Gastroesophageal sphincter (tissue), 3 donors: ENCODE results near the gene GRIK1.

Source experiments
- EP300 ChIP-seq: sonication (generic); formaldehyde crosslinking; IDR thresholded peaks from one replicate; pipeline ENCODE4 v1.6.1; 2017; ENCODE audit warnings: antibody characterized with exemption, mild to moderate bottlenecking
- POLR2A ChIP-seq, 2 donors: fragments of 450-650 bp; IDR thresholded peaks; one replicate each; pipeline ENCODE4 v1.6.1; 2017; ENCODE audit warnings: antibody characterized with exemption in 2 of 2, mild to moderate bottlenecking in 2 of 2, moderate library complexity in 1 of 2
- TF ChIP-seq, protein P1 (sequence below), 4 experiments: fragments of 200-600 bp in 2 of 4; fragments of 450-650 bp in 2 of 4; sonication (generic) in 1 of 4; IDR thresholded peaks; one replicate each; pipeline ENCODE4 v1.5.1; 2017 to 2019; ENCODE audit warnings: antibody characterized with exemption in 4 of 4, mild to moderate bottlenecking in 2 of 4, moderate library complexity in 2 of 4

DNA sequence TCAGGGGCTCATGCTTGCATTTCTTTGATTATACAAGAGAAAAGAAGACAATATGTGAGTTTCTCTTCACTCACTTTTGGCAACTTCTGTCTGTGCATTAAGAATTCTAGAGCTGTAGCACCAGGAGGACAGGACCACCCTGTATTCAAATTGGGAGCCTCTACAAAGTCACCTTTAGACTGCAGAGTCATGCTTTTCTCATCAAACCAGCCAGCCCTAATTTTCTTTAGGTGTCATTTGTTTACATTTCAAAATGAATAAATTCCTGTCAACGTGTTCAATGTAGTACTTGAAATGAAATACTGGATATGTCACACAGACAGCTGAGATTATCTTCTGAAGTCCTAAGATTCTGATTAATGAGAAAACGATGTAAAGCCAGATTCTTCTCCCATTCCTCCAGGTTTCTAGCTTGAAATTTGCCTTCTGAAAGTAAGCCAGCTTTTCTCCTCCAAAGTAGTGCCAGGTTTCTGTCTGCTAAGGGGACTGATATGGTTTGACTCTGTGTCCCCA is 177.2 kb downstream of the GRIK1 start:
- TF ChIP-seq POLR2A (IDR thresholded peaks at IDR 0.05): no peak
- TF ChIP-seq EP300: no peak
- TF ChIP-seq, protein P1, sequence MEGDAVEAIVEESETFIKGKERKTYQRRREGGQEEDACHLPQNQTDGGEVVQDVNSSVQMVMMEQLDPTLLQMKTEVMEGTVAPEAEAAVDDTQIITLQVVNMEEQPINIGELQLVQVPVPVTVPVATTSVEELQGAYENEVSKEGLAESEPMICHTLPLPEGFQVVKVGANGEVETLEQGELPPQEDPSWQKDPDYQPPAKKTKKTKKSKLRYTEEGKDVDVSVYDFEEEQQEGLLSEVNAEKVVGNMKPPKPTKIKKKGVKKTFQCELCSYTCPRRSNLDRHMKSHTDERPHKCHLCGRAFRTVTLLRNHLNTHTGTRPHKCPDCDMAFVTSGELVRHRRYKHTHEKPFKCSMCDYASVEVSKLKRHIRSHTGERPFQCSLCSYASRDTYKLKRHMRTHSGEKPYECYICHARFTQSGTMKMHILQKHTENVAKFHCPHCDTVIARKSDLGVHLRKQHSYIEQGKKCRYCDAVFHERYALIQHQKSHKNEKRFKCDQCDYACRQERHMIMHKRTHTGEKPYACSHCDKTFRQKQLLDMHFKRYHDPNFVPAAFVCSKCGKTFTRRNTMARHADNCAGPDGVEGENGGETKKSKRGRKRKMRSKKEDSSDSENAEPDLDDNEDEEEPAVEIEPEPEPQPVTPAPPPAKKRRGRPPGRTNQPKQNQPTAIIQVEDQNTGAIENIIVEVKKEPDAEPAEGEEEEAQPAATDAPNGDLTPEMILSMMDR (IDR thresholded peaks at IDR 0.05): no peak
